Smooth muscle cell (in vitro differentiated cells): ENCODE measurements around the gene TET1. TPM values are rescaled to one million over a fixed set of nuclear protein-coding genes. Genes with fewer than 3 reads are reported as not detected.

Experiments used
- DNase-seq: peaks from one replicate; lab custom pipeline; 2025; ENCODE audit not compliant: unreplicated experiment; lab: John Stamatoyannopoulos, UW
- H2AFZ ChIP-seq: fragments of 200-600 bp; sonication (generic); 2 replicates; pipeline ENCODE4 v1.6.0; 2016; ENCODE audit warnings: antibody characterized with exemption, low read depth, mild to moderate bottlenecking
- H3F3A ChIP-seq: fragments of 200-600 bp; sonication (generic); 2 replicates; pipeline ENCODE4 v1.6.0; 2017; ENCODE audit warnings: antibody characterized with exemption, low read depth
- H3K27ac ChIP-seq: fragments of 200-600 bp; sonication (generic); 2 replicates; pipeline ENCODE4 v1.5.1; 2016; ENCODE audit warnings: low read depth, mild to moderate bottlenecking
- H3K27me3 ChIP-seq: fragments of 200-600 bp; sonication (generic); 2 replicates; pipeline ENCODE4 v1.6.1; 2016; ENCODE audit warnings: low read depth, mild to moderate bottlenecking
- H3K36me3 ChIP-seq: fragments of 200-600 bp; sonication (generic); 2 replicates; pipeline ENCODE4 v1.5.1; 2016; ENCODE audit warnings: low read depth
- H3K4me1 ChIP-seq: fragments of 200-600 bp; sonication (generic); 2 replicates; pipeline ENCODE4 v1.5.1; 2016; ENCODE audit warnings: low read depth
- H3K4me2 ChIP-seq: fragments of 200-600 bp; sonication (generic); 2 replicates; pipeline ENCODE4 v1.6.0; 2016; ENCODE audit warnings: mild to moderate bottlenecking
- H3K4me3 ChIP-seq: fragments of 200-600 bp; sonication (generic); 2 replicates; pipeline ENCODE4 v1.5.1; 2016; ENCODE audit warnings: mild to moderate bottlenecking
- H3K79me2 ChIP-seq: fragments of 200-600 bp; sonication (generic); 2 replicates; pipeline ENCODE4 v1.6.0; 2016; ENCODE audit warnings: low read depth, mild to moderate bottlenecking
- H3K9ac ChIP-seq: fragments of 200-600 bp; sonication (generic); 2 replicates; pipeline ENCODE4 v1.6.0; 2016; ENCODE audit warnings: low read depth
- H3K9me3 ChIP-seq: fragments of 200-600 bp; sonication (generic); replicated peaks from 2 replicates; pipeline ENCODE4 v1.5.1; 2016; ENCODE audit warnings: low read depth
- H4K20me1 ChIP-seq: fragments of 200-600 bp; sonication (generic); 2 replicates; pipeline ENCODE4 v1.6.0; 2016; ENCODE audit warnings: low read depth
- WGBS: methylation state at CpG from one replicate; pipeline ENCODE4 v1.1.7; 2016; ENCODE audit warnings: low lambda C conversion rate; 5-methylcytosine and 5-hydroxymethylcytosine counted together
- polyA plus RNA-seq: library from polyadenylated mRNA; unstranded; fragments of >200 nt; fragmentation: Nextera tagmentation; extraction: Ambion mirVana; gene quantifications from 2 replicates; pipeline ENCODE4 v1.2.1, GENCODE V29; 2016
- total RNA-seq: library from RNA; depleted of rRNA; stranded (reverse); fragments of >200 nt; gene quantifications from 2 replicates; pipeline ENCODE4 v1.2.3, GENCODE V29; 2014
- TF ChIP-seq, protein P1 (sequence below): fragments of 200-600 bp; sonication (generic); IDR thresholded peaks from 2 replicates; pipeline ENCODE4 v1.5.1; 2017; ENCODE audit warnings: borderline replicate concordance, mild to moderate bottlenecking, antibody characterized with exemption; ENCODE audit not compliant: insufficient read depth, poor library complexity, severe bottlenecking

Gene TET1
- total and polyA plus RNA-seq, 2 experiments from 2014 or later = 2.5 to 15.3 TPM

DNA sequence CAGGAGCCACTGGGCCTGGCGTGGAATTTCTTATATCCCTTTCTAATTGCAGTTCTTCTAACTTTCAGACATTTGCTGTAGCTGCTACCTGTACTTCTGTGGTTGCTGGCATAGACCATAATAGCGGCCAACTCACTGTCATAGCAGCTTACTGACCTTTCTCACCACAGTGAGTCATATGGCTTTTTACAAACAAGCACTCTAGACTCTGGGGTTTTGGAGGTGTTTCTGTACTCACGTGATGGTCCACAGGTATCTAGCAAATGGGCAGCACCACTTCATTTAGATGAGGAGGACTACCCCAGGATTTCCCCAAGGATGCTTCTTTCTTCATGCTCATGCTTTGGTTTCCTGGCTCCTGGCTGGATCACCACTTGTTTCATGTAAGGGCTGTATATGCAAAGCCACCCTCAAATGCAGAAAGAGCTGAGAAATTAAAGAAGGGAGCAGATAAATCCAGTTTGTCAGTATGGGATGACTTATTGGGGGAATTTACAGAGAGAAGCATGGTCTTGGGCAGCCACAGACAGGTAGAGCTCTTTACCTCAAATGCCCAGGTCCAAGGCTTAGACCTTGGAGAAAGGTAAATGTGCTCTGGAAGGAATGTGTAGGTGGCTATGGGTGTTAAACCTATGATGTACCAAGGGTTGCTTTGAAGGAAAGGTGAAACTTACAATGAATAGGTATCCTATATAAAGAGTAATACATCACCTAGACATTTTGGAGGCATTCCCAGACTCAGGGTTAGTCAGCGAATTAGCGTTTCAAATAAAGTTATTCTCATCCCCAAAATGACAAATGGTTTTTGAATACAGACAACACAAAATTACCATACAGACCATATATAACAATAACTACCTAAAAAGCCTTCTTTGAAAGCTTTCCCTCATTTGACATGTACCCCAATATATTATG, 16.9 kb upstream of the TET1 start:
- WGBS = 78% methylated on average over 5 of the region's 5 CpGs
- Histone ChIP-seq H3K9me3 (no peaks in the 10 kb centered on the region), H3K79me2 (no peaks in the 10 kb centered on the region), H3K4me2 (no peak overlapping the region), H2AFZ (no peak overlapping the region), H3K27me3 (no peaks in the 10 kb centered on the region), H3K4me3 (no peak overlapping the region), H4K20me1 (no peaks in the 10 kb centered on the region), H3K9ac (no peak overlapping the region), H3K36me3 (no peaks in the 10 kb centered on the region), H3F3A (peaks cover 4% of the 10 kb centered on the region), H3K4me1 (no peaks in the 10 kb centered on the region), H3K27ac (no peak overlapping the region)
- DNase-seq = no peak
- TF ChIP-seq, protein P1, sequence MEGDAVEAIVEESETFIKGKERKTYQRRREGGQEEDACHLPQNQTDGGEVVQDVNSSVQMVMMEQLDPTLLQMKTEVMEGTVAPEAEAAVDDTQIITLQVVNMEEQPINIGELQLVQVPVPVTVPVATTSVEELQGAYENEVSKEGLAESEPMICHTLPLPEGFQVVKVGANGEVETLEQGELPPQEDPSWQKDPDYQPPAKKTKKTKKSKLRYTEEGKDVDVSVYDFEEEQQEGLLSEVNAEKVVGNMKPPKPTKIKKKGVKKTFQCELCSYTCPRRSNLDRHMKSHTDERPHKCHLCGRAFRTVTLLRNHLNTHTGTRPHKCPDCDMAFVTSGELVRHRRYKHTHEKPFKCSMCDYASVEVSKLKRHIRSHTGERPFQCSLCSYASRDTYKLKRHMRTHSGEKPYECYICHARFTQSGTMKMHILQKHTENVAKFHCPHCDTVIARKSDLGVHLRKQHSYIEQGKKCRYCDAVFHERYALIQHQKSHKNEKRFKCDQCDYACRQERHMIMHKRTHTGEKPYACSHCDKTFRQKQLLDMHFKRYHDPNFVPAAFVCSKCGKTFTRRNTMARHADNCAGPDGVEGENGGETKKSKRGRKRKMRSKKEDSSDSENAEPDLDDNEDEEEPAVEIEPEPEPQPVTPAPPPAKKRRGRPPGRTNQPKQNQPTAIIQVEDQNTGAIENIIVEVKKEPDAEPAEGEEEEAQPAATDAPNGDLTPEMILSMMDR = no peak

DNA sequence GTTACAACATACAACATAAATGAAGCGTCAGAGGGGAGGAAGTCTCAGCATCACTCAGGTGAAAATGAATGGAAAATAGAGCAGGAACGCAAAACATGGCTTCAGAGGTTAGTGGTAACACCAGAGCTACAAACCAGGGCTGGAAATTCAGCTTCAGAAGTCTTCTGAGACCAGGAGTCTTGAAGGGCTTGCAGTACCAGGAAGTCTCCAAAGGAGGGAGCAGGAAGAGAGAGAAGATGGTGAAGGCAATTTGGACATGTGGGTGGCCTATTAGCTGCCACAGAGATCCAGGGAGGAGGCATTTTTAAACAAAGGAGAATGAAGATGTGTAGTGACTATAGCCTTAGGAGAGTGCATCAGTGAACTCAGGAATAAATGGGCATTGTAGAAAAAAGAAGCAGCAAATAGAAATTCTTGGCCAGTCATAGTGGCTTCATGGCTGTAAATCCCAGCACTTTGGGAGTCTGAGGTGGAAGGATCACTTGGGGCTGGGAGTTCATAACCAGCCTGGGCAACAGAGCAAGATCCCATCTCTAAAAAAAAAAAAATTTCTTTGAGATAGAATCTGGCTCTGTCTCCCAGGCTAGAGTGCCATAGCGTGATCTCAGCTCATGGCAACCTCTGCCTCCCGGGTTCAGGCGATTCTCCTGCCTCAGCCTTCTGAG, 9.3 kb upstream of the TET1 start:
- no peak overlapping the region for H3K4me3 ChIP-seq
- no peaks in the 10 kb centered on the region for H3K79me2 ChIP-seq
- H3K9ac ChIP-seq = no peak overlapping the region
- no peak overlapping the region for H3K27ac ChIP-seq
- no peaks in the 10 kb centered on the region for H3K9me3 ChIP-seq
- WGBS = 81% methylated on average over 5 of the region's 5 CpGs
- no peaks in the 10 kb centered on the region for H4K20me1 ChIP-seq
- H3K4me2 ChIP-seq = no peak overlapping the region
- TF ChIP-seq, protein P1 = peak; percentile 68
- H3K36me3 ChIP-seq = no peaks in the 10 kb centered on the region
- no peaks in the 10 kb centered on the region for H3K4me1 ChIP-seq
- peak overlapping the region; percentile 11 for H2AFZ ChIP-seq
- no peaks in the 10 kb centered on the region for H3F3A ChIP-seq
- no peaks in the 10 kb centered on the region for H3K27me3 ChIP-seq
- DNase-seq = no peak

DNA sequence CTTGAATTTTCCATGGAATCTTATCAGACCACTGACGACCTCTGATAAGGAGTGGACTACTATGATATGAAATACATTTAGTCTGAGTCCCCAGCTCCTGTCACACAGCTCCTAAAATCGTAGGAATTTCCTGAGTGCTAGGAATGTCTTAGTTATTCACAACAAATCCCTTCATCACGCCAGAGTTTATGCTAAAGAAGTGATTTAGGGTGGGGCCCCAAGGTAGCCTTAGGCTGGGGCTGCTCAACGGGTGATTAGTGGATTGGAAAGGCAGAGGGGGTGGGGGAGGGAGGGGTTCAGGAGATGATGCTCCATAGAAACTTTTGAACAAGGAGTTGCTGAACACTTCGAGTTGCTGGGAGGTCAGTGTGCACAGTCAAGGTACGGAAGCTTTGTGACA, 7.0 kb upstream of the TET1 start:
- Histone ChIP-seq H3K36me3 (no peaks in the 10 kb centered on the region), H3F3A (no peaks in the 10 kb centered on the region), H4K20me1 (no peaks in the 10 kb centered on the region), H3K9me3 (no peaks in the 10 kb centered on the region), H3K4me2 (no peak overlapping the region), H3K27ac (no peak overlapping the region), H3K9ac (no peak overlapping the region), H3K79me2 (no peaks in the 10 kb centered on the region), H3K4me1 (no peaks in the 10 kb centered on the region), H2AFZ (no peak overlapping the region), H3K4me3 (no peak overlapping the region), H3K27me3 (no peaks in the 10 kb centered on the region)
- WGBS = 43% methylated on average over 6 of the region's 6 CpGs
- no peak for DNase-seq
- TF ChIP-seq, protein P1 = no peak
